ENCODE measurements around the gene PEMT. TPM values are rescaled to one million over a fixed set of nuclear protein-coding genes. Genes with fewer than 3 reads are reported as not detected.

Gene PEMT
- total RNA-seq, 2 donors from 2014 or later, result 38.3 to 52.7 TPM

- no peak overlapping the region for H3K27ac ChIP-seq (ENCODE audit: low read depth, low read length)
- no peaks in the 10 kb centered on the region for H3K9me3 Mint-ChIP-seq
- H3K4me3 Mint-ChIP-seq, result no peak overlapping the region
- no peaks in the 10 kb centered on the region for H3K4me1 Mint-ChIP-seq
- WGBS, 2 experiments (ENCODE audit: insufficient coverage in 1 of 2, insufficient read length in 1 of 2), result 93% methylated on average over 9 to 20 of the region's 20 CpGs
- no peaks in the 10 kb centered on the region for H3K27me3 ChIP-seq (ENCODE audit: control insufficient read depth, insufficient read depth, low read length, poor library complexity, severe bottlenecking)
- H3K27me3 Mint-ChIP-seq (ENCODE audit: insufficient read depth), result no peaks in the 10 kb centered on the region
- H3K9ac ChIP-seq (ENCODE audit: extremely low read depth, low read length, poor library complexity, severe bottlenecking), result no peak overlapping the region
- no peaks in the 10 kb centered on the region for H3K36me3 ChIP-seq (ENCODE audit: control insufficient read depth, insufficient read depth, low read length)
- H3K36me3 Mint-ChIP-seq (ENCODE audit: low read depth), result no peaks in the 10 kb centered on the region
- no peak for TF ChIP-seq CTCF (conservative IDR thresholded peaks at IDR 0.05)
- no peak overlapping the region for H3K4me3 ChIP-seq (ENCODE audit: low read length)
- no peaks in the 10 kb centered on the region for H3K4me1 ChIP-seq (ENCODE audit: control insufficient read depth, insufficient read depth, low read length)
- no peak for DNase-seq
- no peaks in the 10 kb centered on the region for H3K9me3 ChIP-seq (ENCODE audit: control insufficient read depth, low read length)
- H3K27ac Mint-ChIP-seq, result no peak overlapping the region
These were observed 46.3 kb downstream of the PEMT start for GRCh38 chr17:17545031-17545820.

- no peak overlapping the region for H3K27ac Mint-ChIP-seq
- no peak overlapping the region for H3K27ac ChIP-seq (ENCODE audit: low read depth, low read length)
- no peaks in the 10 kb centered on the region for H3K9me3 Mint-ChIP-seq
- TF ChIP-seq CTCF (conservative IDR thresholded peaks at IDR 0.05), result no peak
- no peak overlapping the region for H3K4me3 ChIP-seq (ENCODE audit: low read length)
- H3K4me1 Mint-ChIP-seq, result peaks cover 3% of the 10 kb centered on the region
- H3K9ac ChIP-seq (ENCODE audit: extremely low read depth, low read length, poor library complexity, severe bottlenecking), result no peak overlapping the region
- no peak for DNase-seq
- no peaks in the 10 kb centered on the region for H3K36me3 Mint-ChIP-seq (ENCODE audit: low read depth)
- 94 to 95% methylated on average over 20 to 22 of the region's 22 CpGs for WGBS, 2 experiments (ENCODE audit: insufficient coverage in 1 of 2, insufficient read length in 1 of 2)
- peaks cover 3% of the 10 kb centered on the region for H3K4me1 ChIP-seq (ENCODE audit: control insufficient read depth, insufficient read depth, low read length)
- H3K27me3 ChIP-seq (ENCODE audit: control insufficient read depth, insufficient read depth, low read length, poor library complexity, severe bottlenecking), result no peaks in the 10 kb centered on the region
- no peak overlapping the region for H3K4me3 Mint-ChIP-seq
- no peaks in the 10 kb centered on the region for H3K36me3 ChIP-seq (ENCODE audit: control insufficient read depth, insufficient read depth, low read length)
- H3K9me3 ChIP-seq (ENCODE audit: control insufficient read depth, low read length), result no peaks in the 10 kb centered on the region
- no peaks in the 10 kb centered on the region for H3K27me3 Mint-ChIP-seq (ENCODE audit: insufficient read depth)
These were observed 48.4 kb downstream of the PEMT start for GRCh38 chr17:17542906-17543635.

GRCh38 chr17:17541640-17542001 is 49.9 kb downstream of the PEMT start:
- Histone ChIP-seq H3K4me3 (ENCODE audit: low read length) (no peak overlapping the region), H3K9me3 (ENCODE audit: control insufficient read depth, low read length) (no peaks in the 10 kb centered on the region), H3K9ac (ENCODE audit: extremely low read depth, low read length, poor library complexity, severe bottlenecking) (no peak overlapping the region), H3K36me3 (ENCODE audit: control insufficient read depth, insufficient read depth, low read length) (no peaks in the 10 kb centered on the region), H3K4me1 (ENCODE audit: control insufficient read depth, insufficient read depth, low read length) (peaks cover 3% of the 10 kb centered on the region), H3K27ac (ENCODE audit: low read depth, low read length) (no peak overlapping the region), H3K27me3 (ENCODE audit: control insufficient read depth, insufficient read depth, low read length, poor library complexity, severe bottlenecking) (no peaks in the 10 kb centered on the region)
- TF ChIP-seq CTCF (conservative IDR thresholded peaks at IDR 0.05), result no peak
- H3K36me3 Mint-ChIP-seq (ENCODE audit: low read depth), result no peaks in the 10 kb centered on the region
- no peaks in the 10 kb centered on the region for H3K27me3 Mint-ChIP-seq (ENCODE audit: insufficient read depth)
- WGBS, 2 experiments (ENCODE audit: insufficient coverage in 1 of 2, insufficient read length in 1 of 2), result 85 to 90% methylated on average over 5 of the region's 5 CpGs
- no peak overlapping the region for H3K4me3 Mint-ChIP-seq
- no peak overlapping the region for H3K27ac Mint-ChIP-seq
- peaks cover 3% of the 10 kb centered on the region for H3K4me1 Mint-ChIP-seq
- no peaks in the 10 kb centered on the region for H3K9me3 Mint-ChIP-seq
- DNase-seq, result no peak
